Chondrocyte (in vitro differentiated cells): ENCODE data around the gene RGR. TPM values are rescaled to one million over a fixed set of nuclear protein-coding genes. Genes with fewer than 3 reads are reported as not detected.

ENCODE experiments used
- DNase-seq: peaks from one replicate; pipeline ENCODE4 v3.0.0; 2021; ENCODE audit warnings: mixed read lengths, low spot score
- H3K27ac Mint-ChIP-seq: one replicate; pipeline ENCODE4 v1.8.0; 2021; ENCODE audit warnings: mild to moderate bottlenecking, moderate library complexity, mixed read lengths; ENCODE audit not compliant: unreplicated experiment
- H3K27me3 Mint-ChIP-seq: 2 replicates; pipeline ENCODE4 v1.8.0; 2021; ENCODE audit warnings: low read depth, mixed read lengths
- H3K36me3 Mint-ChIP-seq: 2 replicates; pipeline ENCODE4 v1.8.0; 2021; ENCODE audit warnings: low read depth, mixed read lengths
- H3K4me1 Mint-ChIP-seq: 2 replicates; pipeline ENCODE4 v1.8.0; 2021; ENCODE audit warnings: low read depth, mild to moderate bottlenecking, mixed read lengths
- H3K4me3 Mint-ChIP-seq: one replicate; pipeline ENCODE4 v1.8.0; 2021; ENCODE audit warnings: mild to moderate bottlenecking, moderate library complexity, mixed read lengths; ENCODE audit not compliant: unreplicated experiment
- H3K9me3 Mint-ChIP-seq: 2 replicates; pipeline ENCODE4 v1.8.0; 2021; ENCODE audit warnings: low read depth, mixed read lengths
- total RNA-seq: library from RNA; stranded (reverse); gene quantifications from 3 replicates; pipeline ENCODE4 v1.2.1, GENCODE V29; 2021
- TF ChIP-seq, protein P1 (sequence below): fragments of 200-600 bp; sonication (generic); IDR thresholded peaks from 2 replicates; pipeline ENCODE4 v1.5.0; 2021; ENCODE audit warnings: antibody characterized with exemption, mild to moderate bottlenecking, moderate library complexity

RGR gene
- total RNA-seq, 1 donor from 2014 or later: not detected

DNA sequence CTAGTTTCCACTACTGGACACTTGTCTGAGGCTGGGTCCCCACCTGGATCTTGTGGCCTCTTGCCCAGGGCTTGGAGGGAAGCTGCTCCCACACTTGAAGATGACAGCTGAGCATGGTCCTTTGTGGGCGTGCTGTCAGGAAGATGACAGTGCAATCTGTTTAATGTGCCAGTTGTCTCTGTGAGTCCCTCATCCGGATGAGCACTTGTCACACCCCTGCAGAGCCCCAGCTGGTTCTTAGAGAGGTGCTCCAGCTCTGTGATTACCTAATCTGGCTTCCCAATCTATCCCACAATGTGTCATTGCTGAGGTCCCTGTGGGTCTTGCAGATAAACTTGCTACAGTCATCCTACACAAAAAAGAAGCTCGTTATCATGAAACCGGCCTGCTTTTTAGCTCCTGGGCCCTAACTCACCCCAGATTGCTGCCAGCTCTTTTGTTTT is 48.7 kb downstream of the RGR start:
- Mint-ChIP-seq H3K9me3 (no peaks in the 10 kb centered on the region), H3K27ac (no peak overlapping the region), H3K4me3 (no peak overlapping the region), H3K4me1 (peaks cover 20% of the 10 kb centered on the region), H3K27me3 (no peaks in the 10 kb centered on the region), H3K36me3 (no peaks in the 10 kb centered on the region)
- no peak for DNase-seq
- TF ChIP-seq, protein P1, sequence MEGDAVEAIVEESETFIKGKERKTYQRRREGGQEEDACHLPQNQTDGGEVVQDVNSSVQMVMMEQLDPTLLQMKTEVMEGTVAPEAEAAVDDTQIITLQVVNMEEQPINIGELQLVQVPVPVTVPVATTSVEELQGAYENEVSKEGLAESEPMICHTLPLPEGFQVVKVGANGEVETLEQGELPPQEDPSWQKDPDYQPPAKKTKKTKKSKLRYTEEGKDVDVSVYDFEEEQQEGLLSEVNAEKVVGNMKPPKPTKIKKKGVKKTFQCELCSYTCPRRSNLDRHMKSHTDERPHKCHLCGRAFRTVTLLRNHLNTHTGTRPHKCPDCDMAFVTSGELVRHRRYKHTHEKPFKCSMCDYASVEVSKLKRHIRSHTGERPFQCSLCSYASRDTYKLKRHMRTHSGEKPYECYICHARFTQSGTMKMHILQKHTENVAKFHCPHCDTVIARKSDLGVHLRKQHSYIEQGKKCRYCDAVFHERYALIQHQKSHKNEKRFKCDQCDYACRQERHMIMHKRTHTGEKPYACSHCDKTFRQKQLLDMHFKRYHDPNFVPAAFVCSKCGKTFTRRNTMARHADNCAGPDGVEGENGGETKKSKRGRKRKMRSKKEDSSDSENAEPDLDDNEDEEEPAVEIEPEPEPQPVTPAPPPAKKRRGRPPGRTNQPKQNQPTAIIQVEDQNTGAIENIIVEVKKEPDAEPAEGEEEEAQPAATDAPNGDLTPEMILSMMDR: no peak

DNA sequence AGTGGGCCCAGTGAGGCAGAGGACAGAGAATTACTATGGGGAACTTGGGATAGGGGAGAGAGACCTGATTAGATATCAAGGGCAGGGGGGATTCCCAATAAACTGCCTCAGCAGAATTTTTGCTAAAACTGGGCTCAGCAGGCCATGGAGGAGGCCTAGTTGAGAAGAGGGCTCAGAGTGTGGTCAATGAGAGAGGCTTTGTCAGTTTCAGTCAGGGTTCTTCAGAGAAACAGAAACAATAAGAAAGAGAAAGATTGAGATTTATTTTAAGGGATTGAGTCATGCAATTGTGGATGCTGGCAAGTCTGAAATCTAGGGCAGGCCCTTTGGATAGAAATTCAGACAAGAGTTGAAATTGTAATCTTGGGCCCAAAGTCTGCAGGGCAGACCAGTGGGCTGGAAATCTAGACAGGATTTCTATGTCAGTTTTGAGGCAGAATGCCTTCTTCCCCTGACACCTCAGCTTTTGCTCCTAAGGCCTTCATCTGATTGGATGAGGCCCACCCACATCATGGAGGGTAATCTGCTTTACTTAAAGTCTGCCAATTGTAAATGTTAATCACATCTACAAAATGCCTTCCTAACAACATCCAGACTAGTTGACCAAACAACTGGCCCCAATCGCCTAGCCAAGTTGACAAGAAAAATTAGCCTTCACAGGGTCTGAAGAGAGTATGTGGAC is 50.1 kb downstream of the RGR start:
- Mint-ChIP-seq H3K27ac (peak overlapping the region; percentile 4), H3K9me3 (no peaks in the 10 kb centered on the region), H3K4me1 (peaks cover 20% of the 10 kb centered on the region), H3K36me3 (no peaks in the 10 kb centered on the region), H3K27me3 (peaks cover 1% of the 10 kb centered on the region), H3K4me3 (no peak overlapping the region)
- TF ChIP-seq, protein P1: no peak
- no peak for DNase-seq

DNA sequence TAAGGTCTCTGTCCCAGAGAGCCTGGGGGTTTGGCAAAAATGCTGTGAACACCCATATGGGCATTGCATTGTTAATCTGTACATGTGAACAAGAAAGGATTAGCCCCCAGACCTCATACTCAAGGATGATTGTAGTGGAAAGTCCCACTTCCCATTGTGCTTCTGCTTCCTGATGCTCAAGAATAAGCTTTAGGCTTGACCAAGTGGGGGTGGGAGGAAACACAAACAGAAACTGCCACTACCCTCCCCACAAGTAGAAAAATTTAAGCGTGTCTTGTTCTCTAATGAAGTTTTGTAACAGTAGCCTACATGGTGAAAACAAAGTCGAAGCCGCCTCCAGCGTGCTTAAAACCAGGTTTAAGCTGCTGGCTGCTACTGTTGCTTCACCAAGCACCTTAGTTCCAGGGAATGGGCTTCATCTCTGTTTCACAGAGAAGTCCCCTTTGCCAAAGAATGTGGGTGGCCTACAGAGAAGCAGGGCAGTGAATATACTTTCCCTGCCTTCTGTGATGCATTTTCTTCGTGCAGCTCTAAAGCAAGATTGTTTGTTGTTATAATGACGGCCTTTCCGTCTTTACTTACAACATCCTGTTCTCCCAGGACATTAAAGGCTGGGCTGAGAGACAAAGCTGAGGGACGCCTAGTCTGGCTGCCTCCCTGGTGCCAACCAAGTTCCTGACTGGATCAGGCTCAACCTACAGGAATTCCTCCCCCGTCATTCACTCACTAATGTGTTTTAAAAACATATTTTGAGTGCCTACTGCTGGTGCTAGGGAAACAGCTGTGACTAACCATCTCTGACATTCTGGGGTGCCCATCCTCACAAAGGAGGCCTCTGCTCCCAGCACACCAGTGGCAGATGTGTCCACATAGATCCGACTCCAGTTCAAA is 51.5 kb downstream of the RGR start:
- no peaks in the 10 kb centered on the region for H3K9me3 Mint-ChIP-seq
- peak overlapping the region; percentile 91 for H3K27ac Mint-ChIP-seq
- no peak for DNase-seq
- H3K4me1 Mint-ChIP-seq: peaks cover 20% of the 10 kb centered on the region
- peaks cover 1% of the 10 kb centered on the region for H3K27me3 Mint-ChIP-seq
- no peak overlapping the region for H3K4me3 Mint-ChIP-seq
- TF ChIP-seq, protein P1: no peak
- H3K36me3 Mint-ChIP-seq: no peaks in the 10 kb centered on the region

DNA sequence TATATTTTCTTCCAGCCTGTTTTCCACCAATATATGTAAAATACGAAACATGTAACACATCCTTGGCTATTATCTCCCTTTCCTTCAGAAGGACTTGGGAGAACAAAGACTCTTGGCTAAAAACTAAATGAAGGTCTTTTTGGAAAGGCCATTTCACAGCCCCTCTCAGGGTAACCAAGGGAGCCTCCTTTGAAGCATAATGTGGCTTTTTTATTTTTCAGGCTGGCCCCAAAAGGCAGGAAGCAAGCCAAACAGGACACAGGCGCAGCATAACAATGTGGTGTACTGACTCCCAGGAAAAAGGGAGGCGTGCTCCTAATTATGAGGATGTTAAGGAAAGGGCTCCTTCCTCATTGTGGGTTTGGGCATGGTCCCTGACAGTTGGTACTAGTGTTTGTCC is 53.2 kb downstream of the RGR start:
- no peak overlapping the region for H3K4me3 Mint-ChIP-seq
- no peak for DNase-seq
- H3K4me1 Mint-ChIP-seq: peaks cover 20% of the 10 kb centered on the region
- H3K27me3 Mint-ChIP-seq: peaks cover 8% of the 10 kb centered on the region
- no peaks in the 10 kb centered on the region for H3K36me3 Mint-ChIP-seq
- no peaks in the 10 kb centered on the region for H3K9me3 Mint-ChIP-seq
- TF ChIP-seq, protein P1: no peak
- no peak overlapping the region for H3K27ac Mint-ChIP-seq

DNA sequence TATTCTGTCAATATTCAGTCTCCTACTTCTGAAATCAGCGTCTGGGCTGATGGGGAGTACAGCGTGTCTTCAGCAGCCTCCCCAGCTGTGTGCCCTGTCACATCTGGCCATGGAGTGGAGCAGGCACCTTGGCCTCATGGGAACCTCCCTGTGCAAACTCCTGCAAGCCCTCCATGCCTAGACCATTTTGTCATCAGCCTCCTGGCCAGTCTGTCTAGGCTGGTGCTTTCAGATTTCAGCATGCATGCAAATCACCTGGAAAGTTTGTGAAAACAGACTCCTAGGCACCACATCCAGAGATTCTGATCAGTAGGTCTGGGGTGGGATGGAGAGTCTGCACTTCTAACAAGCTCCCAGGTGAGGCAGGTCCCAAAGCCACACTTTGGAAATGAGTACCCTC is 57.4 kb downstream of the RGR start:
- H3K9me3 Mint-ChIP-seq: no peaks in the 10 kb centered on the region
- TF ChIP-seq, protein P1: no peak
- no peak overlapping the region for H3K27ac Mint-ChIP-seq
- no peaks in the 10 kb centered on the region for H3K4me1 Mint-ChIP-seq
- peaks cover 12% of the 10 kb centered on the region for H3K27me3 Mint-ChIP-seq
- H3K36me3 Mint-ChIP-seq: no peaks in the 10 kb centered on the region
- no peak overlapping the region for H3K4me3 Mint-ChIP-seq
- DNase-seq: no peak
